Activated CD4-positive, CD25-positive, alpha-beta regulatory T cell treated with anti-CD3 and anti-CD28 coated beads, Interleukin-2, amount 50 U/mL, for 72 hours (primary cell): ENCODE measurements around the gene LYPLA2.

Experiments used
- DNase-seq: peaks from one replicate; pipeline ENCODE4 v3.0.0; 2021

Gene LYPLA2

DNA sequence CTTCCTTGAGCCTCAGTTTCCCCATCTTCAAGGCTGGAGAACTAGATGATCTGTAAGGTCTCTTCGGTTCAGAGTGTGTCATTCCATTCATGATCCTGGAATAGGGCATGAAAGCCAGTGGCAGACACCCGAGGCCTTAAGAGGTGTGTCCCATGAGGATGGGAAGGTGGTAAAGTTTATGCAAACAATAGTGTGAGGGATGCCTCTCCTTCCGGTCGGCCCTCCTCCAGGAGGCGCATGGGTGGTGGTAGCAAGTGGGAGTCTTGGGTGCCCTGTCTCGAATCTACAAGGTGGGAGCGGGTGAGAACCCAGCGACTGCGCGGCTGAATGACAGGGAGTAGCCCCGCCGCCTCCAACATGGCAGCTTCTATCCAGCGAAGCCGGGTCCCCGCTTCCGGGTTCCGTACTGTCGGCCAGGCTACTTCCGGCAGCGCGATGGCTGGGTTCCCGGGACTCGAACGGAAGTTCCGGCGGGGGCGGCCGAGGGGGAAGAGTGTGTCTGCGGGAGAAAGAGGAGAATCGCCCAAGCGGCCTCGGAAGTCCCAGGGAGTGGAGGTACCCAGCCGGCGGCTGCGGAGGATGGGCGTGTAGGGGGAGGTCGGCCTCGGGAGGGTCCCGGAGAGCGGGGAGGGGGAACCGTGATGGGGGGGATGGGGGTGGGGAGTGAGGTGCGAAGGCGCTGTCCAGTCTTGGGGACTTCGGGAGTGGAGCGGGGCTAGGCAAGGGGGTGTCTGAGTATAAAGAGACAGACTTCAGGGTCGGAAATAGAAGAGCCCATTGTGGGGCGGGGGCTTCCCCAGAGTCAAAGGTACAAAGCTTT, at the start of gene LYPLA2:
Gene LYPLA2, plus strand, starts transcription at position 450 of the 820 bp plus-strand sequence. CDS start 1,538 bp downstream, outside the sequence.
- peak; percentile 85 for DNase-seq

DNA sequence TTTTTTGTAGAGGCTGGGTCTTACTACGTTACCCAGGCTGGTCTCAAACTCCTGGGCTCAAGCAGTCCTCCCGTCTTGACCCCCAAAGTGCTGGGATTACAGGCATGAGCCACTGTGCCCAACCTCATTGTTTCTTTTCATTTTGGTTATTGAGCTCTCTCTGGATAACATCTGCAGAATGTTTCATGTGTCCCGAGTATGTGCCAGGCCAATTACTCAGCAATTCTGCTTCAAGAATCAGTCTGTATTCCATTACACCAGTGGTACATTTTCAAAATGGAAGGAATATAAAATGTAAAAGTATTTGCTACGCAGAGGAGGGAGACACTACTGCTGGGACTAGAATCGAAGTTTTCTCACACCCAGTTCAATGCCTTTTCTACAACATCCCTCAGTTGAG, 49.3 kb upstream of the LYPLA2 start:
- DNase-seq, result no peak

DNA sequence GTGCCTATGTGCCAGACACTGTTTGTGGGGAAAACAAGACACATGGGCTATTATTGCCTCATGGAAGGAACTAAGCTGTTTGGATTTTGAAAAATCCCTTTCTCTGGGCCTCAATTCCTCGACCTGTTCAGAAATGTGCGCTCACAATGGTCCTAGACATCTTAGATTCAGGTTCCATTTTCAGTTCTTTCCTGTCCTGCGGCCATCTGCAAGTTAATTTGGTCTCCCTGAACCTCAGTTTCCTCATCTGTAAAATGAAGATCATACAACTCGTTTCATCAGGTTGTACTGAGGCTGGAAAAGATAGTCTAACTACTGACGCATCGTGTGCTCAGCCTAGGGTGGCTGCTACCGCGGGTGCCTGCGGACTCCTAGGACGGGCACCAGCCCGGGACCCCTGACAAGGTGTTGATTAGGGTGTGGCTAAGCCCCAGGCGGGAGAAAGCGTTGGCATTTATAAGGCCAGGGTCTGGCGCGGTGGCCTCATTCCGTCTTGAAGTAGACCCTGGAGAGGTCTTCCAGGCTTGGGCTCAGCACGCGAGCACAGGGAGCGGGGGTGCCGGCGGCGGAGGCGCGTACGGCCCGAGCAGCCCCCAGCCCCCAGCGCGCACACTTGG, 48.2 kb upstream of the LYPLA2 start:
- DNase-seq, result no peak

DNA sequence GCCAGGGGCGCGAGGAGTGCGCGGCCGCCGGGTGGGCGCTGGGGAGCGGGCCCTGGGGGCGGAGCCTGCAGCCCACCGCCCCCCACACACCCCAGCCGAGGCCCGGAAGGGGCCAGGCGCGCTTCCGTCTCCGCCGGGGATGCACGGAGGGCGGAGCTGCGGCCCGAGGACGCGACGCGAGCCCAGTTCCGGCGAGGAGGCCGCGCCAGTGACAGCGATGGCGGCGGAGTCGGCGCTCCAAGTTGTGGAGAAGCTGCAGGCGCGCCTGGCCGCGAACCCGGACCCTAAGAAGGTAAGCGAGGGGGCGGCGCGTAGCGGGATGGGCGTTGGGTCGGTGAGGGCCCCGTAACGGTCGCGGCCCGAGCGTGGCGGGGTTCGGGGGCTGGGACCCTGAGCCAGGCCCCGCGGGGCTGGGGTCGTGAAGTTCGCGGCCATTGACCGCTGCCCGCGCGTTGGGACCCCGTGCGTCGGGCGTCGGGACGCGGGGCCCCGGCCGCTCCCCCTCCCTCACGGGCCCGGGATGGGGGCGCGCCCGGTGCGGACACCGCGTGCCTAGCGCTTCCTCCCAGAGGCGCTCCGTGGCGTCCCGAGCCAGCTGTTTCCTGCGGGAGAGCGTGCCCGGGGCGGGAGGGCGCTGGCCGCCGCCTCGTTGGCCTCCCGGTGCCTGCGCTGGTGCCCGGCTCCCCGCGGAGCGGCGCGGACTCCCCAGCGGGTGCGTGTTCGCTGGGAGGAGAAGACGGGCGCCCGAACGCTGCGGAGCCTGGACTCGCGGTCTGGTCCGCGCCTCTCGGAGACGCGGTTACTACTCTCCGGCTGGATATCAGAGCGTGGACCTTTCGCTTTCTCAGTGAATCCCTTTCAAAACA, 47.4 kb upstream of the LYPLA2 start, which contains the start of gene ELOA:
Gene ELOA, plus strand, starts transcription at position 185 of the 866 bp plus-strand sequence. Its CDS starts 33 bp downstream, at position 218.
- peak; percentile 82 for DNase-seq

DNA sequence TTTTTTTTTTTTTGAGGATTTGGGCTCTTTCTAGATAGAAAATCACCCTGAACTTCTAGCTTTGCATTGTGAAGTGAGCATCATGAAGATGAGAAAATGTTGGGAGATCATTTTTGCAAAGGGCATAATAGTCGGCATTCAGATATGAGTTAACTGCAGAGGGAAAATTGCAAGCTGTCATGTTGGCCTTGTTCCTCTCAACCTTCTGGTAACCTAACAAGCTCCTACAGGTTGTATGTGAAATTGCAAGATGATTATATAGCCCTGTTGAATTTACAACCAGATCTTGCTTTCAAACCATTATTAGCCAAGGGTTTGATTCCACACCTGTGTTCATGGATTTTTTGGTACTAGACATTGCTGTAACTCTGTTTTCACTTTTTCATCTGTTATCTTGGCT, 45.4 kb upstream of the LYPLA2 start:
- no peak for DNase-seq

DNA sequence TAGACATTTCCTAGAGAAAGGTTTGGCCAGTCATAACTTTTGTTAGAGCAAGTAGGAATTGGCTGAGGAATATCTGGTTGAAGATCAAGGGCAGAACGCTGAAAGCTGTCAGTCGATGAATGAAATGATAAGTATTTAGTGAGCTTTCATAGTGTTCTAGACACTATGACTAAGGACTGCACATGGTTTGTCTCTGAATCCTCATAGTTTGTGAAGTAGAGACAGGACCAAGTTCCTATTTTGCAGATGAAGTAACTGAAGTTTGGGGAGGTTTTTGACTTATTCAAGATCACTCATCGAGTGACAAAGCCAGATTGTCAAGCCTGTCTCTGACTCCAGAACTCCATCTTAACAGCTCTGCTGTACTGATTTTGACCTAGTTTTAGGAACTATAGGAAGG, 42.9 kb upstream of the LYPLA2 start:
- no peak for DNase-seq

DNA sequence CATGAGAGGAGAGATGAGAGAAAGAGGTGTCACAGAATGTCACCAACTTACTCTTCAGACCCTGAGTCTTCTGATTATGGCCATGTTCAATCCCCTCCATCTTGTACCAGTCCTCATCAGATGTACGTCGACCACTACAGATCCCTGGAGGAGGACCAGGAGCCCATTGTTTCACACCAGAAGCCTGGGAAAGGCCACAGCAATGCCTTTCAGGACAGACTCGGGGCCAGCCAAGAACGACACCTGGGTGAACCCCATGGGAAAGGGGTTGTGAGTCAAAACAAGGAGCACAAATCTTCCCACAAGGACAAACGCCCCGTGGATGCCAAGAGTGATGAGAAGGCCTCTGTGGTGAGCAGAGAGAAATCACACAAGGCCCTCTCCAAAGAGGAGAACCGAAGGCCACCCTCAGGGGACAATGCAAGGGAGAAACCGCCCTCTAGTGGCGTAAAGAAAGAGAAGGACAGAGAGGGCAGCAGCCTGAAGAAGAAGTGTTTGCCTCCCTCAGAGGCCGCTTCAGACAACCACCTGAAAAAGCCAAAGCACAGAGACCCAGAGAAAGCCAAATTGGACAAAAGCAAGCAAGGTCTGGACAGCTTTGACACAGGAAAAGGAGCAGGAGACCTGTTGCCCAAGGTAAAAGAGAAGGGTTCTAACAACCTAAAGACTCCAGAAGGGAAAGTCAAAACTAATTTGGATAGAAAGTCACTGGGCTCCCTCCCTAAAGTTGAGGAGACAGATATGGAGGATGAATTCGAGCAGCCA, 39.7 kb upstream of the LYPLA2 start:
- DNase-seq, result no peak

DNA sequence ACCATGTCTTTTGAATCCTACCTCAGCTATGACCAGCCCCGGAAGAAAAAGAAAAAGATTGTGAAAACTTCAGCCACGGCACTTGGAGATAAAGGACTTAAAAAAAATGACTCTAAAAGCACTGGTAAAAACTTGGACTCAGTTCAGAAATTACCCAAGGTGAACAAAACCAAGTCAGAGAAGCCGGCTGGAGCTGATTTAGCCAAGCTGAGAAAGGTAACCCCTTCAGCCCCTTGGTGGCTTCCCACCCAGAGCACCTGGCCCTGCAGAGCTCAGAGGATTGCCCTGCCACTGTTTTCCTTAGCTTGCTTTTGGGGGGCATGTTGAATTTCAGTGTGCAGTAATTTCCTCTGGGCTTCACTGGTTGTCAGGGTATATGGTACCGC, 39.1 kb upstream of the LYPLA2 start:
- no peak for DNase-seq

DNA sequence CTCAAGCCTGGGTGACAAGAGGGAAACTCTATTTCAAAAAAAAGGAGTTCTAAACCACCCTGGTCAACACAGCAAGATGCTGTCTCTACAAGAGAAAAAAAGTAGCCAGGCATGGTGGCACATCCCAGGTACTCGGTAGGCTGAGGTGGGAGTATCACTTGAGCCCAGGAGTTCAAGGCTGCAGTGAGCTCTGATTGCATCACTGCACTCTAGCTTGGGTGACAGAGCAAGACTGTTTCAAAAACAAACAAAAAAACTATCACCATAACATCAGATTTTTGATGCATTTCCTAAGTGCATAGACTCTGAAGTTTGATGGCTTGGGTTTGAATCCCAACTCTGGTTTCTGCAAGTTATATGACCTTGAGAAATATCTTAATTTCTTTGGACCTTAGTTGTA, 38.0 kb upstream of the LYPLA2 start:
- no peak for DNase-seq

DNA sequence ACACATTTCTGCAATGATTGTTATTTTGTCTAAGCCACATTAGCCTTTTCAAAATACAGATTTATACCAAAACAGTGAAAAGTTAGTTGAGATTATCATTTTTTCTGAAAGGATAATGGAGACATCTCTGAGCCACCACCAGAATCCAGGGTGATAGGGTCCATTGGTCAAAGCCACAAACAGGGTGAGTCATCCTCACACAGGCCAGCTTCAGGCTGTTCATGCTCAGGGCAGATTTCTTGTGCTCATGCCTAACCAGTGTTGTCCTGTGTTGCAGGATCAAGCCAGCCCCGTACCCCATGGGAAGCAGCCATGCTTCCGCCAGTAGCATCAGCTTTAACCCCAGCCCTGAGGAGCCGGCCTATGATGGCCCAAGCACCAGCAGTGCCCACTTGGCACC, 34.3 kb upstream of the LYPLA2 start:
- no peak for DNase-seq

DNA sequence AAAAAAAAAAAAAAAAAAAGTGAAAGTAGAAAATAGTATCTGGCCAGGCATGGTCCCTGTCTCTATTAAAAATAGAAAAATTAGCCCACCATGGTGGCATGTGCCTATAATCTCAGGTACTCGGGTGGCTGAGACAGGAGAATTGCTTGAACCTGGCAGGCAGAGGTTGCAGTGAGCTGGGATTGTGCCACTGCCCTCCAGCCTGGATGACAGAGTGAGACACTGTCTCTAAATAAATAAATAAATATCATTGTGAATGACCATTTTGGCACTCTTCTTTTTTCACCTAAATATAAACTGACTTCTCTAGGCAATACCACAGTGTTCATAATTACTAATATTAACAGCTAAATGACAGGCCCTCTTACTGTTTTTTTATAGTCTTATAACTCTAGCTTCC, 33.1 kb upstream of the LYPLA2 start:
- no peak for DNase-seq

DNA sequence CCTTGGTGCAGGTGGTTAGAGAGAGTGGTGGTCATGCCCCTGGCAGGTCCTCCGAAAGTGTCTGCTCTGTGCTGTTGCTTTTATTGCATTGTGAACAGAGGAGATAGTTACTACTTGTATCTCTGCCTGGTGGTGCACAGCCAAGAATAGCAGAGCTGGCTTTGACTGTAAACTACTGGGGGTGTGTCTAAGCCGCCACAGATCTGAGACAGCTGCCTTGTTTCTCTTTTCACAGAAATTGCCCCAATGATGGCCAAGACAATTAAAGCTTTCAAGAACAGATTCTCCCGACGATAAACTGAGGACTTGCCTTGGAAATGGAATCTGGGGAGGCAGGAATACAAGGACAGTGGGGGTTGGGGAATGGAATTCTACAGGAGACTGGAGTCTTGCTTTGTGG, 31.7 kb upstream of the LYPLA2 start:
- no peak for DNase-seq

DNA sequence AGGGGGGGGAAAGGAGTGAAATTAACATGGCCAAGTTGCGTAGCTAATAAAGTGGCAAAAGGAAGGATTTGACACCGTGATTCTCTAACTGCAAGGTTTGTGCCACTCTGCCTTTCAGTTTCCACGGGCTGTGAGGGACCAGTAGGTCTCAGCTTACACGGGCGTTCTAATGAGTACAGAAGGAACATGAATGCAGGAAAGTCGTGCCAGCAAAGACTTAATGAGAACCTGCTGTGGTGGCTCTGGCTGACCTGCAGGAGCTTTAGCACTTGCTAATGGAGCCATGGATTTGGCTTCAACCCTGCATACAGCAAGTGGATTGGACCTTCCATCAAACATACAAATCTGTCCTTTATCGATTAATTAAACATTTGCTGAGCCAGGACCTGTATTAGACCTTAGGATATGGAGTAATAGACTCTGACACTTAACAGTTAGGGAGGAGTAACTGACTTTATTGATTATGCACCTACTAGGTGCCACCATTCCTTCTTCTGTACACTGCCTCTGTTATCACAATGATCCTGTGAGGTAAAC, 27.8 kb upstream of the LYPLA2 start:
- no peak for DNase-seq

DNA sequence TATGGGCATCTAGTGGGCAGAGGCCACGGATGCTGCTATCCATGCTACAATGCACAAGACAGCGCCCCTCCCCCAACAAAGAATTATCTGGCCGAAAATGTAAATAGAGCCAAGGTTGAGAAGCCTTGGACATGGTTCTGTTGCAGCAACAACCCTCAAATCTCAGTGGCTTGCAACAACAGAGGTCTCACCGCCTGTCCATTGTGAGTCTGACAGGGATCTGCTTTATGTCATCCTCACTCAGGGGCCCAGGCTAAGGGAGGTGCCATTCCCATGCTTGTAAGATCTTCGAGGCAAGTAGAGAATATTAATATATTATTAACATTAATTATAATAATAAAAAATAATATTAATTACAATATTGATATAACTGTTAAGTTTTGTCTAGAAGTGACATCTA, 22.2 kb upstream of the LYPLA2 start:
- DNase-seq, result no peak

DNA sequence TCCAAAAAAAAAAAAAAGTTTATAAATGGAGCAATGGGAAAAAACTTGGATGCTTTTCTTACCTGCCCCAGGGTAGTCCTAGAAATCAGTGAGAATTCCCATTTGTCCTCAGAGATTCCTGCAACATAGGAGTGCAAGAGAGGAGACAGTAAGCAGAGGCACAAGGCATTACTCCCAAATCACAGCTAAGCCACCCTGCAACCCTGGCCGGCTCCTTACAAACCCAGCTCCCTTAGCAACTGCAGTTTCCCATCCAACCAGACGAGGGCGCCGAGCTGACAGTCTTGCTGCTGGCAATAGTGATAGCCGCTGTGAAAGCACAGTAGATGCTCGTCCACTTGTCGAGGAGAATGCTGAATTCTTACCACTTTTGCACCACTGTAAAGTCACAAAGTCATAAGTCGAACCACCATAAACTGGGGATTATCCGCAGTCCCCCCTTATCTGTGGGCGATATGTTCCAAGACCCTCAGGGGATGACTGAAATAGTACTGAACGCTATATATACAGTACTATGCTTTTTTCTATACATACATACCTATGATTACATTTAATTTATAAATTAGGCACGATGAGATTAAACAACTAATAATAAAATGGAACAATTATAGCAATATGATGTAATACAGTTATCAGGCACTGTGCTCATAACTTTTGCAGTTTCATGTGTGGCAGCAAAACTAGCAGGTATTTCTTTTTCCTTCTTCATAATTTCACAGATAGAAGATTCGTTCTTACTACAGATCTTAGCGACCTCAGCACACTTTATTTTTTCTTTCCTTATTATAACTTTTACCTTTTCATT, 18.7 kb upstream of the LYPLA2 start:
- DNase-seq, result peak; percentile 88

DNA sequence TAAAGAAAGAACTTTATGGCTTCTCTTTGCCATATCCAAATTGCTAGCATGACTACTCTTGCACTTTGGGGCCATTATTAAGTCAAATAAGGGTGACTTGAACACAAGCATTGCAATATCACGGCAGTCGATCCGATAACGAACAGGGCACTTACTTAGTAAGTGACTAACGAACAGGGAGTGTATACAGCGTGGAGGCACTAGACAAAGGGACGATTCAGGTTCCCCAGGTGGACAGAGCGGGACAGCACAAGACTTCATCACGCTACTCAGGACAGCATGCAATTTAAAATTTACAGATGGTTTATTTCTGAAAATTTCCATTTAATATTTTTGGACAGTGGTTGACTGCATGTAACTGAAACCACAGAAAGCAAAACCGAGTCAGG, 18.1 kb upstream of the LYPLA2 start:
- no peak for DNase-seq

DNA sequence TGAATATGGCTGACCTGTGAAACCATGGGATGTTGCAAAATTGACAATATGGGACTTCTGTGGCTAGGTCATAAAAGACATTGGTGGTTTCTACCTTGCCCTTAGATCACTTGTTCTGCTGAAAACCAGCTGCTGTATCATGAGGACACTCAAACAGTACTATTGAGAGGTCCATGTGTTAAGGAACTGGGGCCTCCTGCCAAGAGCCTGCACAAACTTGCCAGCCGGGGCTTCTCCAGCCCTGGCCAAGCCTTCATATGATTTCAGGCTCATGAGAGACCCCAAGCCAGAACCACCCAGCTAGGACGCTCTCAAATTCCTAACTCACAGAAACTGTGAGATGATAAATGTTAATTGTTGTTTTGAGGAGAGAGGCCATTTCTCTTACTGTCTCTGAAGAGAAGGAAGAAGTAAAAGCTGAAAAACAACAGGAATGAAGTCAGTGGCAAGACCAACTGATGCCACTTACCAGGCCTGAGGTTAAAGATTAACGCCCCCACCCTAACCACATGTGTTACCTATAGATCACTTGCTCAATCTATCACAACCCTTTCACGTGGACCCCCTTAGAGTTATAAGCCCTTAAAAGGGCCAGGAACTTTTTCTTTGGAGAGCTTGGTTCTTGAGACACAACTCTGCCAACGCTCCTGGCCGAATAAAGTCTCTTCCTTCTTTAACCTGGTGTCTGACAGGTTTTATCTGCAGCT, 16.6 kb upstream of the LYPLA2 start:
- no peak for DNase-seq

DNA sequence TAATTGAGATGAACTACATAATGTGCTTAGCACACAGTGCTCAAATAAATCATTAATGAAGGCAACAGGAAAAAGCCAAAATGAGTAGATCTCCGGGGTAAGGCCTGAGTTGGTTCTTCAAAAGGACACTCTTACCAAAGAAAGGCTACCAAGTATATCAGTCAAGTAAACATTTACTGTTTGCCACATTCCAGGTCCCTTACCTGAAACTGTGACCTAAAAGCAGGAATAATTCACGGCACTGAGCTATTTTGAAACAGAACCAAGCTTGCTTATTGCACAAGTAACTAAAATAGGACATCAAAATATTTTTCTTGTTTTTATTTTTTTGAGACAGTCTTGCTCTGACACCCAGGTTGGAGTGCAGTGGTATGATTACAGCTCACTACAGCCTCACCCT, 14.7 kb upstream of the LYPLA2 start:
- DNase-seq, result no peak

DNA sequence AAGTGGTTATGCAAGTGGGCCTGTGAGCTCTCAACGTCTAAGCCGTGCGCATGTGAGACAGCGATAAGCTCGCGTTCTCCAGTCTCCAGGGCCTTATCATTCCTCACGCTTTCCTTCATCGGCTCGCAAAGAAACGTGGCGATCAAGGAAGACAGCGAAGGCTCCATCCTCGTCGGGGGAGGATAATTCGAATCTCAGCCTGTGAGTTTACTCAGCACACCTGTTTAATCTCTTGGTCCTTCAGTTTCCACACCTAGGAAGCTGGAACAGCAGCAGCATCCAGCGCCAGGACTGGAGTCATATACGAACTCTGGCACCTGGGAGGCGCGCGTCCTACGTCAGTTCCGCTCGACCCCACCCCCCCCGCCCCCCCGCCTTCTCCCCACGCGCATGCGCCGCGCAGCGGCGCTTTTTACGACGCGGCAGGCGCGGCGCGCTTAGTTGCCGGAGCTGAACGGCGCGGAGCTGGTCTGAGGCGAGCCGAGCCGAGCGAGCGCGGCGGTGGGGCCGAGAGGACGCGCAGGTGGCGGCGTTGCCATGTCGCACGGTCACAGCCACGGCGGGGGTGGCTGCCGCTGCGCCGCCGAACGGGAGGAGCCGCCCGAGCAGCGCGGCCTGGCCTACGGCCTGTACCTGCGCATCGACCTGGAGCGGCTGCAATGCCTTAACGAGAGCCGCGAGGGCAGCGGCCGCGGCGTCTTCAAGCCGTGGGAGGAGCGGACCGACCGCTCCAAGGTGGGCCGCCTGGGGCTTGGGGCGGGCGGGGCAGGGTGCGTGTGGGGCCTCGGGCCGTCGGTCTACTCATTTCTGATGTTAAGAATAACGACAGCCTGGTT, 12.7 kb upstream of the LYPLA2 start, which contains the start of gene PITHD1:
Gene PITHD1, plus strand, starts transcription at position 440 of the 836 bp plus-strand sequence. Its CDS starts 98 bp downstream, at position 538.
- peak; percentile 82 for DNase-seq
